Lower lobe of right lung (tissue), 2 donors: ENCODE measurements around the gene PPIL6. TPM values are rescaled to one million over a fixed set of nuclear protein-coding genes. Genes with fewer than 3 reads are reported as not detected.

Experiments
- ATAC-seq, 2 donors: fragments of 200-7000 bp; cut with Tn5 transposase; one replicate each; pipeline ENCODE4 v1.9.1; 2020 to 2022; ENCODE audit warnings: mild to moderate bottlenecking in 2 of 2, moderate library complexity in 2 of 2
- DNase-seq: peaks from one replicate; pipeline ENCODE4 v3.0.0-alpha.2; 2020
- H3K27ac ChIP-seq: fragments of 200-600 bp; one replicate; pipeline ENCODE4 v1.8.0; 2022
- H3K27me3 ChIP-seq: fragments of 200-600 bp; one replicate; pipeline ENCODE4 v1.8.0; 2022; ENCODE audit warnings: low read depth
- H3K36me3 ChIP-seq: fragments of 200-600 bp; one replicate; pipeline ENCODE4 v1.8.0; 2022; ENCODE audit warnings: mild to moderate bottlenecking
- H3K4me1 ChIP-seq: fragments of 200-600 bp; one replicate; pipeline ENCODE4 v1.8.0; 2022
- H3K4me3 ChIP-seq: fragments of 200-600 bp; one replicate; pipeline ENCODE4 v1.8.0; 2022; ENCODE audit warnings: mild to moderate bottlenecking
- H3K9me3 ChIP-seq: fragments of 200-600 bp; one replicate; pipeline ENCODE4 v1.8.0; 2022
- intact Hi-C: fragments of 100-400 bp; cut with DNase I; formaldehyde crosslinking; loops from one replicate; pipeline ENCODE4 v1.11.0; 2022
- total RNA-seq: library from RNA; stranded (reverse); fragmentation: NEBNext Ultra II Directional; extraction: Animal tissue kit (Norgen Biotek cat#: 25700); gene quantifications from one replicate; pipeline ENCODE4 v1.2.1, GENCODE V29; 2021
- TF ChIP-seq, protein P1 (sequence below): fragments of 200-600 bp; IDR thresholded peaks from one replicate; pipeline ENCODE4 v1.8.0; 2022; ENCODE audit warnings: antibody characterized with exemption, mild to moderate bottlenecking
- donor health status: DM: no; HTN: yes; CAD: no; lungs with severe emphysema.

Gene PPIL6
- total RNA-seq, 1 donor from 2014 or later = 10.6 TPM

DNA sequence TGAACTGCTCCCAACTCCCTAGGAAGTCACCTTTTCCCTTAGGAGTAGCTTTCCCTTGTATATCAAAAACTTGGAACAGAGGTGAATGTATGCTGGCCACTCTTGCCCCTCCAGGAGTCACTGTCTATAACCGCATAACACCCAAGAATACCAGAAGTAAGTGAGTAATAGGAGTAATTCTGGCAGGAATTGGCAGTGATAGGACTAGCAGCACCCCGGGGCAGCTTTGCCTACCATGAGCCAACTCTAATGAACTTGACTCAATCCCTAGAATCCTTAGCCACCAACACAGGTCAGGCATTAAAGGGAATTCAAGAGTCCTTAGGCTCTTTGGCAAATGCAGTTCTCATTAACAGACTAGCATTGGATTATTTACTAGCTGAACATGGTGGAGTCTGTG lies 29.4 kb downstream of the PPIL6 start:
- Histone ChIP-seq H3K27me3 (no peaks in the 10 kb centered on the region), H3K4me3 (no peak overlapping the region), H3K36me3 (no peaks in the 10 kb centered on the region), H3K4me1 (no peaks in the 10 kb centered on the region), H3K27ac (no peak overlapping the region), H3K9me3 (peaks cover 4% of the 10 kb centered on the region)
- intact Hi-C loops = no loop called here
- ATAC-seq = no peak
- TF ChIP-seq, protein P1, sequence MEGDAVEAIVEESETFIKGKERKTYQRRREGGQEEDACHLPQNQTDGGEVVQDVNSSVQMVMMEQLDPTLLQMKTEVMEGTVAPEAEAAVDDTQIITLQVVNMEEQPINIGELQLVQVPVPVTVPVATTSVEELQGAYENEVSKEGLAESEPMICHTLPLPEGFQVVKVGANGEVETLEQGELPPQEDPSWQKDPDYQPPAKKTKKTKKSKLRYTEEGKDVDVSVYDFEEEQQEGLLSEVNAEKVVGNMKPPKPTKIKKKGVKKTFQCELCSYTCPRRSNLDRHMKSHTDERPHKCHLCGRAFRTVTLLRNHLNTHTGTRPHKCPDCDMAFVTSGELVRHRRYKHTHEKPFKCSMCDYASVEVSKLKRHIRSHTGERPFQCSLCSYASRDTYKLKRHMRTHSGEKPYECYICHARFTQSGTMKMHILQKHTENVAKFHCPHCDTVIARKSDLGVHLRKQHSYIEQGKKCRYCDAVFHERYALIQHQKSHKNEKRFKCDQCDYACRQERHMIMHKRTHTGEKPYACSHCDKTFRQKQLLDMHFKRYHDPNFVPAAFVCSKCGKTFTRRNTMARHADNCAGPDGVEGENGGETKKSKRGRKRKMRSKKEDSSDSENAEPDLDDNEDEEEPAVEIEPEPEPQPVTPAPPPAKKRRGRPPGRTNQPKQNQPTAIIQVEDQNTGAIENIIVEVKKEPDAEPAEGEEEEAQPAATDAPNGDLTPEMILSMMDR = no peak
- no peak for DNase-seq

DNA sequence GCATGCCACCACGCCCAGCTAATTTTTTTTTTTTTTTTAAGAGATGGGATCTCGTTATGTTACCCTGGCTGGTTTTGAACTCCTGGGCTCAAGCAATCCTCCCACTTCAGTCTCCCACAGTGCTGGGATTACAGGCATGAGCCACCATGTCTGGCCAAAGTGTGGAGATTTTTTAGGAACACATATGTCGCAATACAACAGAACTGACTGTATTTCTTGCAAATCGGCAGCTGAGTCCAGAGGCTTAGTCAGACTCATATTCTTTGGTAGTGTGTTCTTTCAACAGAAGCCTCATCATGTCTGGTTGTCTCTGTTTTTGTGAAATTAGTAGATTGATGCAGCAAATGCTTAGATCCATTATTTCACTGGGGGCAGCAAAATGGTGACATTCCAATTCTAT lies 34.2 kb downstream of the PPIL6 start:
- Histone ChIP-seq H3K36me3 (no peaks in the 10 kb centered on the region), H3K4me1 (no peaks in the 10 kb centered on the region), H3K27me3 (no peaks in the 10 kb centered on the region), H3K27ac (no peak overlapping the region), H3K9me3 (no peaks in the 10 kb centered on the region), H3K4me3 (no peak overlapping the region)
- DNase-seq (no peak), ATAC-seq (peak in 1 of 2 donors; percentile 24)
- intact Hi-C loops = no loop called here
- TF ChIP-seq, protein P1 = no peak

DNA sequence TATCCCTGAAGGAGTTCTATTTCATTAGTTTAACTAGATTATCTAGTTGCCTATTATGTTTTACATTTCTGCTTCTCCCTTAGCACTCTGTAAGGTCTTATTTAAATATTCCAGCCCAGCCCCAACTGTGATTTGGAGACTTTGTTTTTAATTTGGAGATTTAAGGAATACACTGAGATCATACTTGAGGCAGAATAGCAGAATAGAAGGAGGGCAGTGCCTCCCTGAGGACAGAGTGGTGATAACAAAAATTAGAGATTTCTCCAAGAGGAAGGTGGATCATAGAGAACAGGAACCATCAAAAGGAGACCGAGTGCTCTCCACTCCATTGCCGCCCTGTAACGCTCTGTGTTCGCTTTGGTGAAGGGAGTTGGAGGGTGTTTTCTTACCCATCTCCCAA lies 43.4 kb downstream of the PPIL6 start:
- no peak overlapping the region for H3K4me3 ChIP-seq
- ATAC-seq = peak; percentile 53 to 73
- H3K9me3 ChIP-seq = no peaks in the 10 kb centered on the region
- H3K27ac ChIP-seq = no peak overlapping the region
- no peaks in the 10 kb centered on the region for H3K4me1 ChIP-seq
- TF ChIP-seq, protein P1 = no peak
- intact Hi-C loops = no loop called here
- no peaks in the 10 kb centered on the region for H3K36me3 ChIP-seq
- DNase-seq = no peak
- no peaks in the 10 kb centered on the region for H3K27me3 ChIP-seq

DNA sequence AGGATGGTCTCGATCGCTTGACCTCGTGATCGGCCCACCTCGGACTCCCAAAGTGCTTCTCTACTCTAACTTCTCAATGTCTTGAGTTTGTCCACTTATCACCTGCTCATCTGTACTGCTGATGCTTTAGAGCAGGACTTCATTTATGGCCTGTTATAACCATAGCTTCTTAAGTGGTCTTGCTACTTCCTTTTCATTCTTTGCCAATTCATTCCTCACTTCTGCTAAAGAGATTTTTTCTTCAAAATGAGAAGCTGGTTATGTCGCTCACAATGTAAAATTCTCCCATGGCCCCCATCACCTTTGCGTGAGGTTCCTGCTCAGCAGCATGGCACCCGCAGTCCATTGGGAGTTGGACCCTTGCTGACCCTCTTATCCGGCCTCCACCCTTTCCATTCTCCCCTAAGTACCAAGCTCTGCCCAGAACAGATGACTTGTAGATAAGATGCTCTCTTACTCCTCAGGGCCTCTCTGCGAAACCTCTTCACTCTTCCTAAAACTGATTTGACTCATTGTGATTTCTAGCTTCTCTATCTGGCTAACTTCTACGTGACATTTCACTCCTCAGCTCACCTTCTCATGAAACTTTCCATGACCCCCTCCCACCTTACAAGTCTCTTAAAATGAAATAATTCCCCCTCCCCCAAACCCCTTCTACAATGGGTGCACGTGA lies 44.2 kb downstream of the PPIL6 start:
- H3K36me3 ChIP-seq = no peaks in the 10 kb centered on the region

DNA sequence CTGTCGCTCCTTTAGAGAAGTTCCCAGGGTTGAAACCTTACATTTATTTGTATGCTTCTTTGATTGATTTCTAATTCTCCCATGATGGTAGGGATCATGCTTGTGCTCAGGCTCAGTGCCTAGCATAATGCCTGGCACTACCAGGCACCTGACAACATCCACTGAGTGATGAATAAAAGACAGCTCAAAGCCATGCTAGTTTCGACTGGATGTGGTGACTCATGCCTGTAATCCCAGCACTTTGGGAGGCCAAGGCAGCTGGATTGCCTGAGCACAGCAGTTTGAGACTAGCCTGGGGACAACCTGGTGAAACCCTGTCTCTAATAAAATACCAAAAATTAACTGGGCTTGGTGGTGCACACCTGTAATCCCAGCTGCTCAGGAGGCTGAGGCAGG lies 46.5 kb downstream of the PPIL6 start:
- Histone ChIP-seq H3K9me3 (no peaks in the 10 kb centered on the region), H3K36me3 (no peaks in the 10 kb centered on the region), H3K27me3 (no peaks in the 10 kb centered on the region), H3K4me1 (no peaks in the 10 kb centered on the region), H3K4me3 (no peak overlapping the region), H3K27ac (no peak overlapping the region)
- intact Hi-C loops = no loop called here
- DNase-seq = no peak
- no peak for ATAC-seq
- TF ChIP-seq, protein P1 = no peak

More for the DNA sequence above, 44.2 kb downstream of the PPIL6 start:
- DNase-seq (no peak), ATAC-seq (no peak)
- Histone ChIP-seq H3K27ac (no peak overlapping the region), H3K4me1 (no peaks in the 10 kb centered on the region), H3K4me3 (no peak overlapping the region), H3K9me3 (no peaks in the 10 kb centered on the region), H3K27me3 (no peaks in the 10 kb centered on the region)
- TF ChIP-seq, protein P1 = no peak
- intact Hi-C loops = no loop called here
